Stimulated activated CD8-positive, alpha-beta memory T cell treated with anti-CD3 and anti-CD28 coated beads, Interleukin-4, amount 100 ng/mL, for 4 hours (primary cell): ENCODE measurements around the gene NCR2.

Experiments used
- DNase-seq, 2 donors: peaks; one replicate each; pipeline ENCODE4 v3.0.0-alpha.2; 2020; ENCODE audit warnings: low read depth in 2 of 2, low spot score in 1 of 2

Gene NCR2

DNA sequence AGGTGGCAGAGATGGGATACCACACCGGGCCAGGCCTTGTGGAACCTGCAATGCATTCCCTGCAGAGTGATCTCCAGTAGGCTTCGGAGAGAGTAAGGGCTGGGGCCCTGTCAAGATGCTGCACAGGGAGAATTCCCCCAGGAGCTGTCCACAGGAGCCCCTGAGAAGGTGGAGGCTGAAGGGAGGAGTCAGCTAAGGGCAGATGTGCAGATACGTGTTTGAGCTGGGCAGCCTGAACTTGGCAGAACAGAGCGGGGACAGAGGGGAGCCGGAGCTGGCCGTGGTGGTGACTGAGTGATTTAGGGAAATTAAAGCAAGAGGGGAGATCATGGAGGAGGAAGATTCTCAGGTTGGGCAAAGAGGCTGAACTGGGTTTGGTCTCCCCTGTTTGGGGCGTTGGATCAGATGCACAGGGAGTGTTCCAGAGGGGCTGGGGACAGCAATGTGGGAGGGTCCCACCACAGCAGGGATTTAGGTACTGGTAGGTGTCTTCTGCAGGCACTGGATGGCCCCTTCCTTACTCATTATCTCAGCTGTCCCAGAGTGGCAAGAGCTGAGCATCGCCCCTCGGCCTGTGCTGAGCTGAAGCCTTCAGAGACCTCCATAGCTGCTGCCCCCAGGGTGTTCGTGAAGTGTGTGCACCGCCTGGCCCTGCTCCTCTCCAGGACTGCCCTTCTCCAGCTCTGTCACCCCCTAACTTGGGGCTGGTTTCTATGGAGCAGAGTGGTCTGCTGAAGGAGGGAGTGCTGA lies 3.8 kb upstream of the NCR2 start:
- DNase-seq: no peak

DNA sequence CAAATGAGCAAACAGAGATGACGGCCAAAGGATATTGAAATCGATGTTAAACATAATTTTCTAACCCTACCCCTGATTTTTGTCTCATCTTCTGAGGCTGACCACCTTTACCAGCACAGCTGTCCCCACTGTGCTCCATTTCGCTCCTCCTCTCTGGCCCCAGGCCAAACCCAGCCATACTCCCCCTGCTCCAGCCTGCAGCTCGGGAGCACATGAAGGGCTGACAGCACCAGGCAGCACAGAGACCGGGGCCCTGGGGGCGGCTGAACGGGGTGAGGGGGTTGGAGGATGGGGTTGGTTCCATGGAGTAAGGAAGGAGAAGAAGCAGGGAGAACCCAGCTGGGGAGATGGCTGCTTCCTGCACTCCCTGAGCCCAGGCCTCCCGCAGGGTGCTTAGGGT lies 3.2 kb upstream of the NCR2 start:
- no peak for DNase-seq

DNA sequence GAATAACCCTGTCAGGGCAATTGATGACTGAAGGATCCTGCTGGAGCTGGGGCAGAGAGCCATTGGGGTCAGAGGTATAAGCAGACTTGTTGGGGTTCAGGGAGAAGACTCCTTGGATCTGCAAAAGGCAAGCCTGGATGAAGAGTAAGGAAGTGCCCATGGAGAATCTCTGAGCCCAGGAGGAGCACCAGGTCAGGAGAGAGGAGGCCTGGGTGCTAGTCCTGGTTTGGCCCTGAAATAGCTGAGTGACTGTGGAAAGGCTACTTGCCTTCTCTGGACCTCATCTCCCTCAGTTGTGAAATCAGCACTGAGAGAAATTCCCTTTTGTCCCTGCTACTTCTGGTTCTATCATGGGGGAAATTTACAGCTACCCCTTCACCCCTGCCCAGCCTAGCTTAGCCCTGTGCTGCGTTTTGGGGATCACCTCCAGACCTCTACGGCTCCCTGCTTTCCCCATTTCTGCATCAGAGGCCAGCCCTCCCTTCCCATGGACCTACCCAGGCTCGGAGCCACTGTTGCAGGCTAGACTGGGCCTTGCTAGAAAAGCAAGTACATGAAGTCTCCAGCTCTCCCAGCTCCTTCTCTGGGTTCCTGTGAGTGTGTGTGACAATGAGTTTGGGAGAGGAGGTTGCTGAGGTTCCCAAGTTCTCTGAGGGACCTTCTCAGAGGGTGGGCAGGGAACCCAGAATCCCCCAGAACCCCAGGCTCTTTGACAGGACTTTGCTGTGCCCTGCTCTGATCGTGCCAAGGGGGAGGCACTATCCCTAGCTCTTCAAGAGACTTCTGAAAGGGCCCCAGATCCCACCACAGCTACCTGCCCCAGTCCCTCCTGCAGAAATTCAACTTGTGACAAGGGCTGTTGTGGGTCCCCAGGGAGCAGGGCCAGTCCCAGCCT lies 2.3 kb upstream of the NCR2 start:
- no peak for DNase-seq

DNA sequence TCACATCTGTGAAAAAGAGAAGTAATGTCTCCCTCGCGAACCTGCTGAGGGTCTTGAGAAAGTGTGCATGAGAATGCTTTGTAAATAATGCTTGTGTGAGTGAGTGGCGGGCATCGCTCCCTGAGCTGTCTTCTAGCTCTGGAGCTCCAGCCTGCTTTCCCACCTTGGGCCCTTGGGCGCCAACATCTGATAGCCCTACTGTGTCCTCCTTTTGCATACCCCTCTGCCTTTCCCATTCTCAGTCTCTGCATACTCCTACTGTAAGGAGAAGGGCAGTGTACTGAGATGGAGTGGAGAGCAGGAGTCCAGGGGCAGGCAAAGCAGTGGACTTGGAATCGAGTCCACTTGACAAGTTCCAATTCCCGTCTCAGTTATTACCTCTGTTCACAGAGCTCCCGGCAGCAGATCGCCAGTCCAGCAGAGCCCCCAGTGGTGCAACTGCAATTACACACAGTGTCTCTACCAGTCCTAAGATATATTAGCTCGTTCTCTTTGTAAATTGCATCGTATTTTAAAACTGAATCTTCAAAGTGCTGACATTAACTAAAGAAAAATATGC lies 847 bp upstream of the NCR2 start:
- no peak for DNase-seq

- DNase-seq: no peak
These were observed 535 bp downstream of the NCR2 start for GRCh38 chr6:41335943-41336342.

- no peak for DNase-seq
These were observed 1.4 kb downstream of the NCR2 start for GRCh38 chr6:41336824-41337223.

DNA sequence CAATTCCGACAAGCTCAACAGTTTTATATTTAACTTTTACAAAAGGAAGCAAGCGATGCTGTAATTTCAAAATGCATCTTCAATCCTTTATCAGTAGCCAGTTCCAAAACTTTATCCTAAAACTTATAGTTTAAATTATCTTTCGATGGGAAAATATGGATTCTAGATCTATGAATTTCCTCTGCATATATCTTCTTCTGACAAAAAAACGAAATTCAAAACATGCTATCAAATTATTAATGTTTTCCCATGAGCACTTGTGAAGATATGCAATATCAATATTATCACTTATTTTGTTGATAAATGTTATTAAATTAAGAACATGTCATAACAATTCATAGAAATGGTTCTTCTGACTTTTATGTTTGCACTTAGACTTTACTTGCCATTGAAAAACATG lies 2.3 kb downstream of the NCR2 start:
- DNase-seq: no peak

DNA sequence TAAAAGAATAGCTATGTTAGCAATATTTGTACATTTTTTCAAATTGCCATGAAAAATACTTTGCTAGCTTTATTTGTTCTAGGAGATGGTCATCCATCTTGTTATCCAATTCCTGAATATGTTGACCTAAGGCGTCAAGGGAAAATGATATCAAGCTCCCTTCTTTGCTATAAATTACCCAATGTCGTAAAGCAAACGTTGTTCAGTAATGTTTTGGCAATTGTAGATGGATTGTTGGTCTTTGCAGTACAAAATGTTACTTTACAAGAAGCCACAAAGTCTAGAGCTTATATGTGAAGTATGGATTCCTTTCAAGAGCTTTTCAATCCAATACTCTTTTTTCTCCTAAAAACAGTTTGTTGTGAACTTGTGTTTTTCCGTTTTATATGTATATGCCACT lies 3.3 kb downstream of the NCR2 start:
- DNase-seq: no peak

DNA sequence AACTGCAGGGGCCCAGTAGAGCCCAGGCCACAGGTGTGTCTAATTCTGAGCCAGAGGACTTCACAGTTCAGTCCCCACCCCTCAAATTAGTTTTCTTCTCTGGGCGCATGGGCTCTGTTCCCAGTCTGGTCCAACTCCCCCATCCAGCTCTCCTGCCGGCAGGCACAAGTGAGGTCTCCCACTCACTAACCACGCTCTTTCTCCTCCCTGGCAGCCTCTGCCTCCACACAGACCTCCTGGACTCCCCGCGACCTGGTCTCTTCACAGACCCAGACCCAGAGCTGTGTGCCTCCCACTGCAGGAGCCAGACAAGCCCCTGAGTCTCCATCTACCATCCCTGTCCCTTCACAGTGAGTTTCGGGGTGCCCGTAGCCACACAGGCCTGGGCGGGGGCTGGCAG lies 6.2 kb downstream of the NCR2 start:
- no peak for DNase-seq

DNA sequence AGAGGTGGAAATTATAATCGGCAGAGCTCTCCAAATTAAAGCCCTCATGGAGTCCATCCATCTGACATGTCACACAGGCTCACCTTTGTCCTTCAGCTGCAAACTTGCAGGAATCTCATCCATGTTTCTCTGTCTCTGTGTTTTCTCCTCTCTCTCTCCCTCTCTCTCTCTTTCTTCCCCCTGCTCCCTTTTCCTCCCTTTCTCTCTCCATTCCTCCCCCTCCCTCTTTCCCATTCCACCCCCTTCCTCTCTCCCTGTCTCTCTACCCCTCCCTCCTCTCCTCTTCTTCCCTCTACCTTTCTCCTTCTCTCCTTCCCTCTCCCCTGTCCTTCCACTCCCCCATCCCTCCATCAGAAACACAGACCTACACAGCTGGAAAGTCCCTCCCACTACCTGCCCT lies 6.8 kb downstream of the NCR2 start:
- DNase-seq: no peak

DNA sequence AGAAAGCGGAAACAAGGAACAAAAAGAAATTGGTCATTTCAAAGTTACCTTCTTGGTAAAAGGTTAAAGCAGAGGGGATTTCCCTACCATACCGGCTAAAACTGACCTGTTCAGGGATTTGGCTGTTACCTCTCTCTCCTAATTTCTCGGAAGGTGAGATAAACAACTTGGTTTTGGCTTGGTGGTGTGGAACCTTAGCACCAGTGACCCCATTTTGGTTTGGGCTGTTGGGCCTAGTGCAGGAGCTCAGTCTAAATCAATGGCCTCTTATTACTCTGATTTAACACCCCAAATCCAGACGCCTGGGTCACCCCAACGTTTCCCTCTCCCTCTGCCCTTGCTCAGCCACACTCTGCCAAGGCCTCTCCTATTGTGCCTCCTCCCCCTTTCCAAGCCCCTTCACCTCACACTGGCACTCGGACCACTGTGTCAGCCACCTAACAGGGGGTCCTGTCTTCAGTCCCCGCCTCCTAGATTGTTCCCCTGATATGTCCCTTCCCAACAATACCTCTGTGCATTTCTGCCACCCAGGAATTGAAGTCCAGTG lies 8.3 kb downstream of the NCR2 start:
- DNase-seq: no peak

DNA sequence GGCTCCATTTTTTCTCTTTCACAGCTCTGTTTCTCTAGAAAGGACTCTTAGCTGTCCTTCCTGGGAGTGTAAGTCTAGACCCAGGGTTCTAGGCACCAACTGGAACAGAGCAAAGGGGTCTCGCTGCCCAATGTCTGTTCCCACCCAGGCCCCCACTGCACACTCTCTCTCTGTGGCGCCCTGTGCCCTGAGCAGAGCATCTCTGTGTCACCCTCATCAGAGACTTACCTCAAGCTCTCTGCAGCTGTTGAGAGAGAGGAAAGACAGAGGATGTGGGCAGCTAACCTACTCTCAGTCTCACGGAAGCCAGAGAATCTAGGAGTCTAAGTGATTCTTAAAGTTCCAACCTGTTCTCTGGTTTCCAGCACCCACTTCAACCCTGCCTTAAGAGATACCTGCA lies 9.5 kb downstream of the NCR2 start:
- DNase-seq: no peak

DNA sequence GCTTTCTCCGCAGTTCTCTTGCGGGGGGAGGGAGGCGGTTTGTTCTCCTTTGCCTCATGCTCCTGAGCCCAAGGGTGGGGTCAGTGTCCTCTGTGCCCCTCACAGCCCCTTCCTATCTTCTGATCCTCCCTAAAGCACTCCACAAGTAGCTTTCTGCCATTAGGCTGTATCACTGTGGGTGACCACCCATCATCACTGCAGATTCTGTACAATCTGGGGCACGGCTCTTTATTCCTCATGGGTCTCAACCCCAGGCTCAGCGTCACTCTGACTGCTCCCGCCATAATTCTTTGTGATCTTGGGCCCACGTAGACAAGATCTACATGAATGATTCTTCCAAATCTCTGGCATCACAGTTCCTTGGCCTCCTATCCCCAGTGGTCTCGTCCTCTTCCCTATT lies 10.5 kb downstream of the NCR2 start:
- no peak for DNase-seq

GRCh38 chr6:41346441-41346840 lies 11.0 kb downstream of the NCR2 start:
- DNase-seq: no peak

DNA sequence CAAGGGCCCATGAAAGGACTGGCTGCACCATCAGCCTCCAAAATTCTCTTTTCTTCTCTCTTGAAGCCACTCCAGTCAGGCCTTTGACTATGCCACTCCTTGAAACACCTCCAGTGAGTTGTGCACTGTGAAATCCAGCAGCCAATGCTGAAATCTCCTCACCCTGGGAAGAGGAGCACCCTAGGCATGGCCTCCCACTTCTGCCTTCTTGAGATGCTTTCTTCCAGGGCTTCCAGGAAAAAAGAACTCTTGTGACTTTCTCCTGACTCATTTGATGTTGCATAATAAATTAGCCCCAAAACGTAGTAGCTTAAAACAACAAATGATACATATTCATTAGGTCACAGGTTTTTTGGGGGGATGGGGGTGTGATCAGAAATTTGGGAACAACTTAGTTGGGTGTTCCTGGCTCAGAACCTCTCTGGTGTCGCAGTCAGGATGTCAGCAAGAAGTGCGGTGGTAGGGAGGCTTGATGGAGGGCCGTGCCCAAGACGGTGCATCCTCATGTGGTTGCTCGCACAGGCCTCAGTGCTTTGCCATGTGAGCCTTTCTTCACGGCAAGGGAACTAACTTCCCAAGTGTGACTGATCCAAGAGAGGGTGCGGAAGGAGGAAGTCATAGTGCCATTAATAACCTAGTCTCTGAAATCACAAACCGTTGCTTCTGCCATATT lies 12.1 kb downstream of the NCR2 start:
- no peak for DNase-seq

- DNase-seq: no peak
These were observed 13.5 kb downstream of the NCR2 start for GRCh38 chr6:41348934-41349333.

DNA sequence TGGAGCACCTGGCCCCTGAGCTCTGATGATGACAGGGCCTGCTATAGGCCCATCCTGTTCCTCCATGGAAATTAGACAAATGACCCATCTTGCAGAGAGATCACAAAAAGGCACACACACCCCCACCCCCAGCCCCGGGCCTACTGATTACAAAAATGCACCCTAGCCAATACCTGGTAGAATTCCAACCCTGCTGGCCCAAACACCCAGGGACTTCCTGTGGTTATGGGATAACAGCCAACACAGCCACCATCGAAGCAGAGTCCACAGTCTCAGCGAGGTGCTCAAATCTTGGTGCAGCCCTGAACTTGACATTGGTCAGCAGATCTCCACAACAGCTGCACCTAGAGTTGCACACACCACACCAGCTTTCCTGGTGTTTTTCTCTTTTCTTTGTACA lies 17.0 kb downstream of the NCR2 start:
- no peak for DNase-seq

DNA sequence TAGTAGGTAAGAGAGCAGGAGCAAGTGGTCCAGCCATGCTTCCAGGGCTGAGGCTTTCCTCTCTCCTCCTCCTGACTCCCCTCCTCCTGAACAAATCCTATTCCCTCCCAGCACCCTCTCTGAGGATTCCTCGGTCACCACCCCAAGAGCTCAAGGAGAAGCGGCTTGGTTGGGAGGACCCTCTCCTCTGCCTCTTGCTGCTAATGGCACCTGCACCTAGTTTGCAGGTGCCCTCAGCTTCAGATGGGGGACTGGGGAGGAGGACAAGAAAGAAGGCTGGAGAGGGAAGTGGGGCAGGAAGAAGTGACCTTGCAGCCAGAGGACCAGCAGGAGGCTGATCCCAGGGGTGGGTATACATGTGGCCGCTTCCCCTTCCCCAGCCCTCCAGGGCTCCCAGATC lies 17.5 kb downstream of the NCR2 start:
- no peak for DNase-seq

DNA sequence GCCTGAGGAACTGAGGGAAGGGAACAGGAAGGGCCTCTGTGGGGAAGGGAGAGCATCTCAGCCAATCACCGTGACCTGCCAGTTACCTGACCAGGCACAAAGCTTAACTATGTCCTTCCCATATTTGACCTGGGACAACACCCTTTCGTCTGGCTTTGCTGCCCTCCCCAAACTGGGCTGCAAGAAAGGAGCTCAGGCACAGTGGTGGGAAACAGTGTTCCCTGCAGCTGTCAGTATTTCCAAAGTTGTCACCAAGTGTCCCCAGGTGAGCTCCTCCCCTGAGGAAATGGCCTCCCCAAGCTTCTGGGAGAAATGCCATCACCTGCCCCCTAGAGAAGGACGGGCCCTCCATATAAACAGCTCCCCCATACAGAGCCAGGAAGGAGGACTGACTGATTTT lies 17.9 kb downstream of the NCR2 start:
- no peak for DNase-seq

GRCh38 chr6:41355952-41356351 lies 20.5 kb downstream of the NCR2 start:
- DNase-seq: no peak

DNA sequence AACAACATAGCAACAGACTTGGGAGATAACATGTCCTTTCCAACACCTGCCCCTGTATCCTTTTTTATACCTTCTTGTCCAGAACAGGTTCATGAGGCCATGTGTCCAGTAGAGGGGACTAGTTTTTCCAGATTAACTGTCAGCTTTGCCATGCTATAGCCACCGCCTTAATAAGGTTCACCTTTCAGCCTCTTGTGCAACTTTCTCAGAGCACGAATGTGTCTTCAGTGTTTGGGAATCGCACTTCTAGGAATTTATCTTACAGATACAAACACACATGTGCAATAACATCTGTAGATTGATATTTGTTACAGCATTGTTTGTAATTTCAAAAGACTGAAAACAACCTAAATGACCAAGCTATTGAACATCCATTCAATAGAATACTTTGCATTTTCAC lies 21.4 kb downstream of the NCR2 start:
- DNase-seq: no peak
